ENCODE data around the gene STH.

DNA sequence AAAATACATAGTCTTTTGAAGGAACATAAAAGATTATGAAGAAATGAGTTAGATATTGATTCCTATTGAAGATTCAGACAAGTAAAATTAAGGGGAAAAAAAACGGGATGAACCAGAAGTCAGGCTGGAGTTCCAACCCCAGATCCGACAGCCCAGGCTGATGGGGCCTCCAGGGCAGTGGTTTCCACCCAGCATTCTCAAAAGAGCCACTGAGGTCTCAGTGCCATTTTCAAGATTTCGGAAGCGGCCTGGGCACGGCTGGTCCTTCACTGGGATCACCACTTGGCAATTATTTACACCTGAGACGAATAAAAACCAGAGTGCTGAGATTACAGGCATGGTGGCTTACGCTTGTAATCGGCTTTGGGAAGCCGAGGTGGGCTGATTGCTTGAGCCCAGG, 9.5 kb downstream of the STH start:
- TF ChIP-seq, protein P1, sequence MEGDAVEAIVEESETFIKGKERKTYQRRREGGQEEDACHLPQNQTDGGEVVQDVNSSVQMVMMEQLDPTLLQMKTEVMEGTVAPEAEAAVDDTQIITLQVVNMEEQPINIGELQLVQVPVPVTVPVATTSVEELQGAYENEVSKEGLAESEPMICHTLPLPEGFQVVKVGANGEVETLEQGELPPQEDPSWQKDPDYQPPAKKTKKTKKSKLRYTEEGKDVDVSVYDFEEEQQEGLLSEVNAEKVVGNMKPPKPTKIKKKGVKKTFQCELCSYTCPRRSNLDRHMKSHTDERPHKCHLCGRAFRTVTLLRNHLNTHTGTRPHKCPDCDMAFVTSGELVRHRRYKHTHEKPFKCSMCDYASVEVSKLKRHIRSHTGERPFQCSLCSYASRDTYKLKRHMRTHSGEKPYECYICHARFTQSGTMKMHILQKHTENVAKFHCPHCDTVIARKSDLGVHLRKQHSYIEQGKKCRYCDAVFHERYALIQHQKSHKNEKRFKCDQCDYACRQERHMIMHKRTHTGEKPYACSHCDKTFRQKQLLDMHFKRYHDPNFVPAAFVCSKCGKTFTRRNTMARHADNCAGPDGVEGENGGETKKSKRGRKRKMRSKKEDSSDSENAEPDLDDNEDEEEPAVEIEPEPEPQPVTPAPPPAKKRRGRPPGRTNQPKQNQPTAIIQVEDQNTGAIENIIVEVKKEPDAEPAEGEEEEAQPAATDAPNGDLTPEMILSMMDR (IDR thresholded peaks at IDR 0.05; ENCODE audit: low read depth, low read length, poor library complexity, severe bottlenecking): no peak
- TF ChIP-seq EZH2phosphoT487 (IDR thresholded peaks at IDR 0.05; ENCODE audit: borderline replicate concordance, low read length): no peak
